GM18873 (cell line): Measurements from ENCODE around the gene GNAT2.

Source experiments
- ATAC-seq: cut with Tn5 transposase; IDR thresholded peaks from one replicate; pipeline ENCODE4 v1.9.1; 2021; ENCODE audit warnings: mild to moderate bottlenecking, moderate library complexity, moderate number of reproducible peaks; ENCODE audit not compliant: unreplicated experiment, low FRiP score

GNAT2 gene

GRCh38 chr1:109643385-109644230, 24.2 kb upstream of the GNAT2 start:
- ATAC-seq, result peak; percentile 68

- ATAC-seq, result no peak
Measured at GRCh38 chr1:109642626-109643025, 23.2 kb upstream of the GNAT2 start.

GRCh38 chr1:109641861-109642260, 22.4 kb upstream of the GNAT2 start:
- no peak for ATAC-seq

GRCh38 chr1:109641078-109641740, 21.8 kb upstream of the GNAT2 start:
- no peak for ATAC-seq

- peak; percentile 41 for ATAC-seq
Measured at GRCh38 chr1:109640285-109640865, 21.0 kb upstream of the GNAT2 start.

- no peak for ATAC-seq
Measured at GRCh38 chr1:109639841-109640184, 20.4 kb upstream of the GNAT2 start.

- ATAC-seq, result no peak
Measured at GRCh38 chr1:109639063-109639840, 19.8 kb upstream of the GNAT2 start.

- no peak for ATAC-seq
Measured at GRCh38 chr1:109637446-109637845, 18.0 kb upstream of the GNAT2 start.

GRCh38 chr1:109636201-109636952, 17.0 kb upstream of the GNAT2 start:
- ATAC-seq, result no peak

GRCh38 chr1:109635862-109636200, 16.4 kb upstream of the GNAT2 start:
- no peak for ATAC-seq

- ATAC-seq, result no peak
Measured at GRCh38 chr1:109634771-109635750, 15.6 kb upstream of the GNAT2 start.

GRCh38 chr1:109634292-109634691, 14.9 kb upstream of the GNAT2 start:
- no peak for ATAC-seq

GRCh38 chr1:109632671-109633346, 13.4 kb upstream of the GNAT2 start:
- no peak for ATAC-seq

GRCh38 chr1:109631513-109632505, 12.4 kb upstream of the GNAT2 start:
- ATAC-seq, result no peak

- no peak for ATAC-seq
Measured at GRCh38 chr1:109630898-109631512, 11.6 kb upstream of the GNAT2 start.

GRCh38 chr1:109630081-109630897, 10.9 kb upstream of the GNAT2 start:
- no peak for ATAC-seq
